Mesothelial cell of epicardium (in vitro differentiated cells): Measurements from ENCODE around the gene CWC22. TPM values are rescaled to one million over a fixed set of nuclear protein-coding genes. Genes with fewer than 3 reads are reported as not detected.

Source experiments
- DNase-seq, 2 experiments: peaks; one replicate each; pipeline ENCODE4 v3.0.0; 2021; ENCODE audit warnings: low spot score in 2 of 2; ENCODE audit not compliant: unreplicated experiment in 2 of 2
- H3K27ac Mint-ChIP-seq: 2 replicates; pipeline ENCODE4 v1.8.0; 2021; ENCODE audit warnings: mixed read lengths
- H3K27me3 Mint-ChIP-seq: 2 replicates; pipeline ENCODE4 v1.8.0; 2021; ENCODE audit warnings: low read depth, mixed read lengths
- H3K36me3 Mint-ChIP-seq: 2 replicates; pipeline ENCODE4 v1.8.0; 2021; ENCODE audit warnings: mixed read lengths
- H3K4me1 Mint-ChIP-seq: 2 replicates; pipeline ENCODE4 v1.8.0; 2021; ENCODE audit warnings: mixed read lengths
- H3K4me3 Mint-ChIP-seq: 2 replicates; pipeline ENCODE4 v1.8.0; 2021; ENCODE audit warnings: mild to moderate bottlenecking, moderate library complexity, mixed read lengths
- H3K9me3 Mint-ChIP-seq: 2 replicates; pipeline ENCODE4 v1.8.0; 2021; ENCODE audit warnings: mixed read lengths
- total RNA-seq: library from RNA; stranded (reverse); gene quantifications from 3 replicates; pipeline ENCODE4 v1.2.1, GENCODE V29; 2021
- TF ChIP-seq, protein P1 (sequence below): fragments of 200-600 bp; sonication (generic); IDR thresholded peaks from one replicate; pipeline ENCODE4 v1.5.0; 2021; ENCODE audit warnings: antibody characterized with exemption; ENCODE audit not compliant: unreplicated experiment

CWC22 gene
- total RNA-seq, 1 donor from 2014 or later = 22.8 TPM

- no peak overlapping the region for H3K27ac Mint-ChIP-seq
- no peaks in the 10 kb centered on the region for H3K27me3 Mint-ChIP-seq
- TF ChIP-seq, protein P1, sequence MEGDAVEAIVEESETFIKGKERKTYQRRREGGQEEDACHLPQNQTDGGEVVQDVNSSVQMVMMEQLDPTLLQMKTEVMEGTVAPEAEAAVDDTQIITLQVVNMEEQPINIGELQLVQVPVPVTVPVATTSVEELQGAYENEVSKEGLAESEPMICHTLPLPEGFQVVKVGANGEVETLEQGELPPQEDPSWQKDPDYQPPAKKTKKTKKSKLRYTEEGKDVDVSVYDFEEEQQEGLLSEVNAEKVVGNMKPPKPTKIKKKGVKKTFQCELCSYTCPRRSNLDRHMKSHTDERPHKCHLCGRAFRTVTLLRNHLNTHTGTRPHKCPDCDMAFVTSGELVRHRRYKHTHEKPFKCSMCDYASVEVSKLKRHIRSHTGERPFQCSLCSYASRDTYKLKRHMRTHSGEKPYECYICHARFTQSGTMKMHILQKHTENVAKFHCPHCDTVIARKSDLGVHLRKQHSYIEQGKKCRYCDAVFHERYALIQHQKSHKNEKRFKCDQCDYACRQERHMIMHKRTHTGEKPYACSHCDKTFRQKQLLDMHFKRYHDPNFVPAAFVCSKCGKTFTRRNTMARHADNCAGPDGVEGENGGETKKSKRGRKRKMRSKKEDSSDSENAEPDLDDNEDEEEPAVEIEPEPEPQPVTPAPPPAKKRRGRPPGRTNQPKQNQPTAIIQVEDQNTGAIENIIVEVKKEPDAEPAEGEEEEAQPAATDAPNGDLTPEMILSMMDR = no peak
- H3K36me3 Mint-ChIP-seq = peaks cover 21% of the 10 kb centered on the region
- no peak overlapping the region for H3K4me3 Mint-ChIP-seq
- no peaks in the 10 kb centered on the region for H3K9me3 Mint-ChIP-seq
- peaks cover 4% of the 10 kb centered on the region for H3K4me1 Mint-ChIP-seq
- DNase-seq = no peak
Observed at GRCh38 chr2:179991344-179991743, 15.8 kb downstream of the CWC22 start.

- no peak overlapping the region for H3K4me3 Mint-ChIP-seq
- H3K27ac Mint-ChIP-seq = no peak overlapping the region
- peaks cover 4% of the 10 kb centered on the region for H3K4me1 Mint-ChIP-seq
- TF ChIP-seq, protein P1 = no peak
- DNase-seq = no peak
- H3K9me3 Mint-ChIP-seq = no peaks in the 10 kb centered on the region
- no peaks in the 10 kb centered on the region for H3K27me3 Mint-ChIP-seq
- H3K36me3 Mint-ChIP-seq = peaks cover 24% of the 10 kb centered on the region
Observed at GRCh38 chr2:179990676-179991317, 16.3 kb downstream of the CWC22 start.

DNA sequence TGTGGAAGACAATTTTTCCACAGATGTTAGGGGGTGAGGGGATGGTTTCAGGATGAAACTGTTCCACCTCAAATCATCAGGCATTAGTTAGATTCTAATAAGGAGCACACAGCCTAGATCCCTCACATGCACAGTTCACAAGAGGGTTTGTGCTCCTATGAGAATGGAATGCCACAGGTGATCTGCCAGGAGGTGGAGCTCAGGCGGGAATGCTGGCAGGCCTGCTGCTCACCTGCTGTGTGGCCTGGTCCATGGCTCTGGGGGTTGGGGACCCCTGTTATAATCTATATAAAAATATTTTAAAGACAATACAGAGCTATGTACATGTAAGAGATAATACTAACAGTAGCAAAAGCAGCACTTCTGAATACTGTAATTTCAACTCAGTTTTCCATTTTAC lies 19.2 kb downstream of the CWC22 start:
- Mint-ChIP-seq H3K4me3 (no peak overlapping the region), H3K9me3 (no peaks in the 10 kb centered on the region), H3K4me1 (peaks cover 4% of the 10 kb centered on the region), H3K27ac (no peak overlapping the region), H3K36me3 (peaks cover 41% of the 10 kb centered on the region), H3K27me3 (no peaks in the 10 kb centered on the region)
- TF ChIP-seq, protein P1 = no peak
- DNase-seq = no peak

DNA sequence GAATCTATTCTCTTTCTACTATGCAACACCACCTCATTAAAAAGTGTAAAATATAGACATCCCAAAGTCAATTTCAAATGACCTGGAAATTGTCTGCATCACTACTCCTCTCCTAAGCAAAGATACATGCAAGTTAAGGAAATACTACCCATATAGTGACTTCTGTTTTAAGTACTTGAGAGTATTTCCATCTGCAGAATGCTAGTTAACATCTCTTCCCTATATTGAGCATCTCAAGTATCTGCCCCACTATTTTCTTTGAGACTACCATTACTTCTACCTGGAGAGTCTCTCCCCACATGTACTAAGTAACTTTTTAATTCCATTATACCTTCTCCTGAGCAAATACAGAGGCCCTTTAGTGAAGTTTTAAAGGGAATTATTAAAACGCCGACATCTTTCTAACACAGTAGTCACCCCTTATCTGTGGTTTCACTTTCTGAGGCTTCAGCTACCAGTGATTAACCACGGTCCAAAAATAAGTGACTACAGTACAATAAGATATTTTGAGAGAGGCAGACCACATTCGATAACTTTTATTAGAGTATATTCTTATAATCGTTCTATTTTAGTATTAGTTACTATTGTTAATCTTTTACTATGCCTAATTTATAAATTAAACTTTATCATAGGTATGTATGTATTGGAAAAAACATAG lies 21.8 kb downstream of the CWC22 start:
- H3K9me3 Mint-ChIP-seq = no peaks in the 10 kb centered on the region
- TF ChIP-seq, protein P1 = no peak
- DNase-seq = no peak
- no peak overlapping the region for H3K4me3 Mint-ChIP-seq
- H3K27me3 Mint-ChIP-seq = no peaks in the 10 kb centered on the region
- H3K4me1 Mint-ChIP-seq = peaks cover 1% of the 10 kb centered on the region
- no peak overlapping the region for H3K27ac Mint-ChIP-seq
- peaks cover 45% of the 10 kb centered on the region for H3K36me3 Mint-ChIP-seq

DNA sequence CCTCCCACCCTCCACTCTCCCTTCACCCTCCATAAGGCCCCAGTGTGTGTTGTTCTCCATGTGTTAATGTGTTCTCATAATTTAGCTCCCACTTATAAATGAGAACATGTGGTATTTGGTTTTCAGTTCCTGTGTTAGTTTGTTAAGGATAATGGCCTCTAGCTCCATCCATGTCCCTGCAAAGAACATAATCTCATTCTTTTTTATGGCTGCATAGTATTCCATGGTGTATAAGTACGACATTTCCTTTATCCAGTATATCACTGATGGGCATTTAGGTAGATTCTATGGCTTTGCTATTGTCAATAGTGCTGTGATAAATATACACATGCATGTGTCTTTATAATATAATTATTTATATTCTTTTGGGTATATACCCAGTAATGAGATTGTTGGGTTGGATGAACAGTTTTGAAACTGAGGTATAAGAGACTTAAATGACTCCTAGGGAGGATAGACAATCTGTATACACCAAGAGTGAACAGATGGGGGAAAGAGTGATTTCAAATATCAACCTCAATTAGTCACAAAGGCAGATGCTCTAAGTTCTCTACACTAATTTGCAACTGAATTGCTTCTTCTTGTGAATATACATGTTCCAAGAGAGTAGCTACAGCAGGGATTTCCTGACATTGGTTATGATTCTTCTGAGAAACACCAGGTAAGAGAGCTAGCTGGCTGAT lies 23.7 kb downstream of the CWC22 start:
- Mint-ChIP-seq H3K4me1 (no peaks in the 10 kb centered on the region), H3K27me3 (no peaks in the 10 kb centered on the region), H3K36me3 (peaks cover 55% of the 10 kb centered on the region), H3K27ac (no peak overlapping the region), H3K4me3 (no peak overlapping the region), H3K9me3 (no peaks in the 10 kb centered on the region)
- no peak for DNase-seq
- TF ChIP-seq, protein P1 = no peak
